CD4-positive, alpha-beta T cell treated with Interleukin-6 at 100 ng/mL for 8 hours (primary cell): Measurements from ENCODE around the gene UMAD1.

Experiments
- DNase-seq: peaks from one replicate; pipeline ENCODE4 v3.0.0-alpha.2; 2020; ENCODE audit warnings: mixed read lengths, low spot score

The UMAD1 gene

DNA sequence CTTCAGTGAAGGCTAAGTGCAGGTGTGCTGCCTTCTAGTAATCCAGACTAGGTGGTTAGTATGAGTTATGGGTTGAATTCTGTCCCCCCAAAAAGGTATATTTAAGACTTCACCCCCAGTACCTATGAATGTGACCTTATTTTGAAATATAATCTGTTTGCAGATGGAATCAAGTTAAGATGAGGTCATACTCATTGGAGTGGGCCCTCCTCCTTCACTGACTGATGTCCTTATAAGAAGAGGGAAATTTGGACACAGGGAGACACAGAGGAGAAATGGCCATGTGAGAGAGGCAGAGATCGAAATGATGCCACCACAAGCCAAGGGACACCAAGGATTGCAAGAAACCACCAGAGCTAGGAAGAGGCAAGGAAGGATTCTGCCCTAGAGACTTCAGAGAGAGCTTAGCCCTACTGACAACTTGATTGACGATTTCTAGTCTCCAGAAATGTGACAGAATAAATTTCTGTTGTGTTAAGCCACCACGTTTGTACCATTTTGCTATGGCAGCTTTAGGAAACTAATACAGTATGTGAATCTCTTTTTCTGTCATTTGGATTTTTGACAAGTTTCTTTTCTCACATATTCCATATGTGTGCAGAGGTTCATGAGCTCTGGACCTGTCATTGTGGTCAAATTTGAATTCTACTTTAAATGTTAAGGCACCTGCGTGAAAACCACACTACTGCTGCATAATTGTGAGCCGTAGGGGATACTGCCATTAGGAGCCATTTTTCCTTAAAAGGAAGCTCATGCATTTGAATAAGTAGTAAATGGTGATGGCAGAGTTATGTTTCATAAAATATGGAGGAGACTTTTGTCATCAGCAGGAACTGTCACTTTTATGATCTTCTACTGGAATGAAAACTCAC is 80.4 kb downstream of the UMAD1 start:
- DNase-seq = no peak

DNA sequence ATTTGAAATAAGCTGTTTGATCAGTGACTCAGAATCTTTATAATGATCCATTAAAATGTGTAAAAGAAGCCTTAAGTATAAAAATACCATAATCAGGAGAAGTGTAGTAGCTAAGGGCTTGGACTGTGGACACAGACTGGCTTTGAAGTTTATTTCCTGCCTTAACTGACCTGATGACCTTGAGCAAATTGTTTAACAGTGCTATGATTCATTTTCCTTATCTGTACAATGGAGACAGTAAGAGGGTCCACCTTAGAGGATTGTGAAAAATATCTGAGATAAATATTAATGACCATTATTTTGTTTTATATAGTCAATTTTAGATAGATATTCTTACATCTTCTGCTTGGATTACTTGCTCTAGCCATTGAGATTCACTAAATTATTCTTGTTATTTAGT is 91.2 kb downstream of the UMAD1 start:
- no peak for DNase-seq

DNA sequence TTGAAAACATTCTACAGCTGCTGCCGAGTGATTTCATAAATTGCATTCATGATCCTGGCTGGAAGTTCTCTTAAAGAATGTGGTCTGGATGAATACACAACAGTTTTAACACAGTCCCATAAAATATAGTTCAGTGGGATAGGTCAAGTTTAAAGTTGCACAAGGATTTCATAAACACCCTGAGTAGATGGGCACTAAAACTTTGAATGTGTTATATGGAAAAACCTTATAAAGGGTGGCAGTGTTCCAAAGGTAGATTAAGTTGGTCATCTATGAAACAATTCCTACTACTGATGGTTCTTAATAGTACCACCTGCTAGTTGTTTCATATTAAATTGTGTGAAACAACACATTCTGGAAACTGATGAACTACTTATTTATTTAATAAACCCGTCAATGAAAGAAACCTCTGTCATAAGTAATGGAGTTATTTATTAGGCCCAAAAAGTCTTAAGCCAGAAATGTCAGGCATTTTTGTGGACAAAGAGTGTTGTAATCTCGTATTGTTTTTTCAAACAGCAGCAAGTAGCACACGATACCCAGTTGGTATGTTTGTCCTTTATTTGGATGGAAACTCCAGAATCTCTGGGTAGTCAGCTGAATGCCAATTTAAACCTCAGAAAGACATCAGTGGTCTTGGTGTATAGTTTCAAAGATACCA is 92.2 kb downstream of the UMAD1 start:
- DNase-seq = no peak

DNA sequence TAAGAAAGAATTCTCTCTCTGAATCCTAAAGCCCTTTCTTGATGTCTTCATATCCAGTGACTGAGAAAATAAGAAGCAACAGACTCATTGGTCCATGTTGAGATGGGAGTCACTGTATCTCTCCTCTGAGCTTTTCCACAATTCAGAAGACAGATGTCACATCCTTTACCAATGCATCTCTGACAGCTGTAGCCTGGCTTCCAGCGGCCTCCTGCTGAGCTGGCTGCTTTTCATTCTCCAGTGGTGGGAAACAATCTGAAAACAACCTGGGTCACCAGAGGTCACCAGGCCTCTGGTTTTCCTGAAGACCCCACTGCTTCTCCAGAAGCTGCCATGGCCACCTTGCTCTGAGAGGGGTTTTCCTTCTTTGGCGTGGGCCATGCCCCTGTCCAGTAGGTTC is 96.1 kb downstream of the UMAD1 start:
- DNase-seq = no peak

DNA sequence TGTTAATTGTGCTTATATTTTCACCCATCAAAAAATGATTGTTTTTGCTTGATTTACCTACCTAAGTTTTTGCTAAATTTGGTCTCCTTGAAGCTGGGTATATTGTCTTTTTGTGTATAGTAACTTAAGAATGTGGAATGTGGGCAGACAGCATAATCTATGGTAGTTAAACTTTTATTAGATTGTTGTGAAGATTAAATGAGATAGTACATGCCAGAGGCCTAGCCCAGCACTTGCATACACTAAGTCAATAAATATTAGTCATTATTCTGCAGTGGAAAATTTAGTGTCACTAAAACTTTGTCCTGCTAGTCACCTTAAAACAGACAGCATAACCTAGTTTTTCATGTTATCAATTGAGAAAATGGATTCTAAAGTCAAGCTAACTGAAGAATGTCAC is 97.1 kb downstream of the UMAD1 start:
- no peak for DNase-seq

DNA sequence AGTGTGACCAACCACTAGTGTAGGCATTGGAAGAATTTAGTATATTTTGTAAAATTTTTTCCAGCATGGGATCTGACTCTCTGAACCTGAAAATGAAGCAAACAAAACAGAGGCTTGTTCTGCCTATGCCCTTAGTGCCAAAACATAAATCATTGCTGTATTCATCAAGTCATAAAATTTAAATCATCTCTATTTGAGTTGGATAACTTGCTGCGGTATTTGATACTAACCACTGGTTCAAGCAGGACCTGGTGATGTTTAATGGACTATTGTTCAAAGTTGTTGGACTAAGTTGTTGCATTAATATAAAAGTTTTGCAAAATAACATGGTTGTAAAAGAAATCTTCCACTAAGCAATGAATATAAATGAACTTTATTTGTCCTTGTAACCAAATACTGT is 97.6 kb downstream of the UMAD1 start:
- DNase-seq = no peak

DNA sequence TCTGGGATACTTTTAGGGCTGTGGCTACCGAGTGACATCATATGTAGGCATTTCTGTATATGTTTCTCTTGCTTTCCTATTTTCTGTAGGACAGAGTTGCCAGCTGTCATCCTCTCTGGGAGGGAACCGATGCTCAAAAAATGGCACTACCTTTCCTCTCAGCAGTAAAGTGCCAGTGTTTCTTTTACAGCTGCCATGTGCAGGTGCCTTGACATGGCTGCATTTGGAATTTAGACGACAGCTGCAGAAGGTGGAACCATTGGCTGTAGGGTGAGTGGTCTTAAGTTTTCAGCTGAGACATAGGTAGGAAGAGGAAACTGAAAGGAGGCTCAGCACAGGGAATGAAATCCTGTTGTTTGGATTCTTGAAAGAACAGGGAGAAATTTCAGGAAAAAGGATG is 98.1 kb downstream of the UMAD1 start:
- DNase-seq = no peak

DNA sequence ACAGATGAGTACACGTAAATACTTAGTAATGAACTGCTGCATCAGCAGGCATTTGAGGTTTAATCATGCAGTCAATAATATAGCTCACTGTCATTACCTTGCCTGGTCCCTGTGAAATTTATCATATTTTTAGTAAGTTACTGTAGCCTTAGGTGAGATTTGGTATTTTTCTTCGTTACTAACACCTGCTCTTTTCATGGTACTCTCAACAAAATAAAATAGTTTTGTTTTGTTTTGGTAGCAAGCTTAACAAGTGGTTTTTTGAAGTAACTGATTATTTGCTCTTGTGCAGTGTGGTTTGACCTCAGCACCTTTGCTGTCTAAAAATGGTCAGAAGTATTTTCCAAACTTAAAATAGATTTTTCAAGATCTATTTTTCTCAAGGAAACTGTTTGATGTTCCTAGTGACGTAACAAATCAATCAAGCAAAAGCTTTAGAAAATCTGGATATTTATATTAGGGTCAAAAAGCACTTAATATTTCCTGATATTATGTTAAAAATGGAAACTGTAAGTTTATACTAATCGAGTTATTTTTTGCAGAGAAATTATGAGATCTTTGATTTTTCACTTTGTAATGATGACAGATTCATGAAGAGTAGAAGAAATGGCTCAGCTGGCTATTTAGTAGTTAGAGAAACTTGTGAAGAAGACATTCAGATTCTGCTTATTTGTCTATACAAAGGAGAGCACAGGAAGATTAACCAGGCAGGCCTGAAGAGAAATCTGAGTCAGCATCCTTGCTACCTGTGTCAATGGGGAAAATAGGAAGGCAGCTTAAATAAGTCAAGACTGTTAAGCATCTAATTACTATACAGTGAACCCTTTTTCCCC is 98.9 kb downstream of the UMAD1 start:
- DNase-seq = no peak

DNA sequence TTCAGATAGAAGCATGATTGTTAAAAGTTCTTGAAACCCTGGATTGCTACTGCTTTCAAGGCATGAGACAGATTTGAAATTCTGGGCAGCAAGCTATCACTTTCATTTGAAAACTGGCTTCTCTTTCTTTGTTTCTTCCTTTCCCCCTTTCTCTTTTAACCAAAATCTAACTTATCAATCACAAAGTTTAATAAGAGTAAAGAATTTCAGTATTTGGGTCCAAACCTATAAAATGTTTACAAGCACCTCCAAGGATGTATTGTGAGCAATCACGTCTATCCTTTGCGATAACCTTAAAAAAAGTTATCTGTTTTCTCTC is 99.4 kb downstream of the UMAD1 start:
- DNase-seq = no peak

DNA sequence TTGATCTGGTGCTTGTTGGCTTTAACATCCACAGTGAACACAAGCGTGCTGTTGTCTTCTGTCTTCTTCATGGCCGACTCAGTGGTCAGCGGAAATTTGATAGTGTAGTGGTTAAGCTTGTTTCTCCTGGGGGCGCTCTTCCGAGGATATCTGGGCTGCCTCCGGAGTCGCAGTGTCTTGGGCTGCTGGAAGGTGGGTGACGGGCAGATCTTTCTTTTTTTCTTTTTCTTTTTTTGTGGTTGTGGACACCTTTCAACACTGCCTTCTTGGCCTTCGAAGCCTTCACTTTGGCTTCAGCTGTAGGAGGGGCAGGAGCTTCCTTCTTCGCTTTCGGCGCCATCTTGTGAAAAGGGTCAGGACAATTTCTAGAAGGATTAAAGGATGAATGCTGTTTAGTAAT is 101.7 kb downstream of the UMAD1 start:
- DNase-seq = no peak

DNA sequence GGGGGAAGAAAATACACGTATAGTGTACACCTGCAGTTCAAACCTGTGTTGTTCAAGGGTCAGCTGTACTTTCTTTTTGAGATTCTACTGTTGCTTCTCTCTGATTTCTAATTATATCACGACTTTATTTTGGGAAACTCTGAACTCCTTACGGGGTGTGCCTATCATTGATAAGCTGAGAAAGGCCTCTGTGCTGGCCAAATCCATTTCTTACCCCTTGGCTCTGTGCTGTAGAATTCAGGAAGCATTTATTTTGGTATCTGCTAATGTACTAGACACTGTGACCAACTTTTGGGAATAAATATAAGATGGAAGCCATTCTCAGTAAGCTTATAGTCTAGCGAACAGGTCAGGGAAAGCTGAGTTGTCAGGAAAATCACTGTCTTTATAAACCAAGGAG is 104.7 kb downstream of the UMAD1 start:
- no peak for DNase-seq

DNA sequence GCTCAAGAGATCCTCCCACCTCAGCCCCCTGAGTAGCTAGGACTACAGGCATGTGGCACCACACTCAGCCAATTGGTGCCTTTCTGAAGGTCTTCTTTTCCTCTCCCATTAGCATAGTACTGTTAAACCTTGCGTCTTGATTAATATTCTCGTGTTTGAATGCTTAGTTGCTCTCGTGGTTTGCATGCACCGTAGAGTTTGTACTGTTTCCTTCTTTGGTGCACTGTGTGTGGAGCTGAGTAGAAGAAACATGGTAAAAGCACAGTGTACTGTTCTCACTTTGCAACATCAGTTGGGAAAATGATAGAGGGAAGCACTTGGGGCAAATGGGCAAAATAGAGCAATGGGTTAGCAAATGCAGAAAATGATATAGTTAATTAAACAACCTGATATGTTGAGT is 105.4 kb downstream of the UMAD1 start:
- no peak for DNase-seq

DNA sequence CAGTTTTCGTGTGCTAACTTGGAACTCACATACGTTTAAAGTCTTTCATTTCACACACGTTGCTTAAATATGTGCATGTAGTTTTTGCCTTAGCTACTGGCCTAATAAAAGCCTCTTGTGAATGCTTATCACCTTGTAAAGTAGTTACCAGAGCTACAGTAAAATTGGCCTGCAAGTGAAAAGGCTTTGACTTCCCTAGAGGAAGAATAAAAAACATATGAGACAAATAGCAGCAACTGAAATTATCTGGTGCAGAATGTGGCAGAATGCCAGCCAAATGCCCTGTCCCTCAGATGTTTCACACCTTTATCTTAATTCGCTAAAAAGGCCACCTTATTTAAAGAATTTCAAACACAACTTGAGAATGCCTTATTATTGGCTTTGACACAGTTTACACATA is 105.9 kb downstream of the UMAD1 start:
- DNase-seq = no peak

DNA sequence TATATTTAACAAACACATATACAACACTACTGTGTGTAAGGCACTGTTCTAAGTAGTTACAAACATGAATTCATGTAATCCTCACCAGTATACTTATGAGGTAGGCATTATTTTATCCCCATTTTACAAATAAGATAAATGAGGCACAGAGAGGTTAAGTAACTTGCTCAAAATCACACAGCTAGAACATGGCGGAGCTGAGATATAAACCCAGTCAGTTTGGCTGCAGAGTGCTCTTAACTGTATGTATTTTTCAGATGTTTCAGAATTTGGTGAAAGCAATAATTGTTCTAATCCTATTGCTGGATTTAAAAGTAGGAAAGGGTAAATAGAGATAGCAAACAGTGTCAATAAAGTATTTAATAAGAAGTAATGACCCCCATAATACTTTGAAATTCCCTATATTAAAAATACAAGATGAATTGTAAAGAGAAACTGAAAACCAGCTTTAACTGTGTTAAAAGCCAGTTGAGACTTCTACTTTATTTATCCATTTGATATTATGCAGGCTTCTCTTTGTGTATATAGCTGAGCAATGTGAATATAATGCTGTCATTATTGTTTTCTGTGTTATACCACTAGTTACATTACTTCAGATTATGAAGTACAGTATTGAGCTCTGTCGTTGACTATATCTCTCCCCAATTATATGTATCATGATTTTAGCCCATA is 110.2 kb downstream of the UMAD1 start:
- DNase-seq = no peak

DNA sequence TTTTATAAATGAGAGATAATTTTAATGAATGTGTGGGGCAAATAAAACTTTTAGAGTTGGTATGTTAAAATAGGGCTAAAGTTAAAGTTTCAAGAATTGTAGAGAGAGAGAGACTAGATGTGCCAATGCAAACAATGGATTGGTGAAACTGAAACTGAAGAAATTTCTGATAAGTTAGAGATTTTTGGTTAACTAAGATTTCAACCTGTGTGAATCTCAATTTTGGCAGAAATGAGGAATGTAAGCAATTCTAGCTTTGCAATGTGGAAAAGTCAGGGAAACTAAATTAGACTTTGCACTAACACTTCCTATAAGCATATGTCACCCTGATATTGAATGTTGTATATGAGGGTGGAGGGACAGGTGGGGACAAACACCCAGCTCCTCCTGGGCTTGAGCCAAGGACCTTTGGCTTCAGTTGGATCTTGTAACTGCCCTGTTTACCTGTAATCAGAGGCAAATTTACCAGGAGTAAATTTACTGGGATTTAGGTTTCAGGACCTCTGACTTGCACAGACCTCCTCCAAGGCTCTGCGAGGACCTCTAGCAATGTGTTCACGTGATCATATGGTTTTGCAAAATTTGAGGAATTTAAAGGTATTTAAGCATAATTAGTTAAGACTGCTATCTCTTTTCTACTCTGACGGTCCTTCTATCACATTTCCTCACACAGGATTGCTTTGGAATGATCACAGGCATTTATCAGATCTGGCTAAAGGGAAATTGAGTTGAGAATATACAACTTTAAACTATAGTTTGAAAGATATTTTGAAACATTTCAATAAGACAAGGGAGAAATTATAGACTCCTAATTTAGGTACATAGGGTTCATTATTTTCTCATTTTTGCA is 110.9 kb downstream of the UMAD1 start:
- no peak for DNase-seq

DNA sequence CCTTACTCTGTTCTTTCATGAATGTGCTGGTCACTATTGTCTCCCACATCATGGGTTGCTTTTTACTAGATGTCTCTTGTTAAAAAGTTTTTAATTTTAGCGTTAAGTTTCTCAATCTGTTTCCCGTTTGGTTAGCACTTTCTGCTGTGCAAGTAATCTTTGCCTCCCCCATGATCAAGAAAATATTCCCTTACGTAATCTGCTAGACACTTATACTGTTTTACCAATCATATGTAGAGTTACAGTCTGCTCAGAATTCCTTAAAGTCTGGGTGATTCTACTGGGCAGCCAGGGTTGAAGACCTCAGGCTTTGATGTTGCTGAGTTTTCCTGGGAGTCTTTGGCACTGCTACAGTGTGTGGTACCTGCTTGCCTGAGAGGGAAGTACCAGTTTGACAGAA is 116.0 kb downstream of the UMAD1 start:
- no peak for DNase-seq

DNA sequence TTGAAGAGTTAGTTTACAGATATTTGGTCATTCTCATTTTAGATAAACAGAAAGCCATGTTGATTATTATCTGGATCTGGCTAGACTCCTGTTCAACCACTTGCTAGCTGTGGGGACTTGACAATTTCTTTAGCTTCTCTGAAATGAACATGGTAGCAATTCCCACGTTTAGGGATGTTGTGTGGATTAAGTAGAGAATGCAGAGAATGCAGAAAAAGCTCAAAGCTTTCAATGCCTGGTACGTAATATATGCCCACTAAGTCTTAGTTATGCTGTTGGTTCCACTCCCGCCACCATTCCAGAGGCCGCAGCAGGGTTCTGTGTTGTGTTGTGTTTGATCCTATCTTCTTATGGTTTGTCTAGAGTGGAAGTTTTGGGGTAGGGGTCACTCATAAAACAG is 117.0 kb downstream of the UMAD1 start:
- DNase-seq = no peak

DNA sequence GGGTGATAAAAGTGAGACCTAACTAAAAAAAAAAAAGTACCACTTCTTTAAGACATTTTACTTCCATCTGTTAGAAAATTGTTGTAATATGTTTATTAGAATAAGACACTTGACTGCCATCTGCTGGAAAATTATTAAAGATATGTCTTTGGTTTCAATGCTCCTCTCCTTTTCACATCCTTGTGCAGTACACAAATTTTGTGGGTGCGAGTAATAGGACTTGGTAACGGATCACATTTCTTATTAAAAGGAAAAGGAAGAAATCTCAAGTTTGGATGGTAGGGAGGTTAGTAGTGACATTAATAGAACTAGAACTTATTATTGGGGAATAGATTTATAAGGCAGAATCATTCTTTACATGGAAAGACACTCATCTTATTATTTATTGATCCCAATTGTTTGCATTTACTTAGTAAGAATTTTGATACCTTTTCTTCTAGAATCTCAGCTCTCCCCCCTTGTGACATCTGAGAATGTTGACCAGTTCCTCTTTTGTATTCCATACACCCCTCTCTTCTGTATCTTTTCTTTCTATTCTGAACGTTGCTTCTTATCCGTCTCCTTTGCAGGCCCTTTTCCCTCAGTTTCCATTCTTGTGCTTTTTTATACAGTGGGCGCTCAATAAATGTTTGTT is 120.9 kb downstream of the UMAD1 start:
- DNase-seq = peak; percentile 30

DNA sequence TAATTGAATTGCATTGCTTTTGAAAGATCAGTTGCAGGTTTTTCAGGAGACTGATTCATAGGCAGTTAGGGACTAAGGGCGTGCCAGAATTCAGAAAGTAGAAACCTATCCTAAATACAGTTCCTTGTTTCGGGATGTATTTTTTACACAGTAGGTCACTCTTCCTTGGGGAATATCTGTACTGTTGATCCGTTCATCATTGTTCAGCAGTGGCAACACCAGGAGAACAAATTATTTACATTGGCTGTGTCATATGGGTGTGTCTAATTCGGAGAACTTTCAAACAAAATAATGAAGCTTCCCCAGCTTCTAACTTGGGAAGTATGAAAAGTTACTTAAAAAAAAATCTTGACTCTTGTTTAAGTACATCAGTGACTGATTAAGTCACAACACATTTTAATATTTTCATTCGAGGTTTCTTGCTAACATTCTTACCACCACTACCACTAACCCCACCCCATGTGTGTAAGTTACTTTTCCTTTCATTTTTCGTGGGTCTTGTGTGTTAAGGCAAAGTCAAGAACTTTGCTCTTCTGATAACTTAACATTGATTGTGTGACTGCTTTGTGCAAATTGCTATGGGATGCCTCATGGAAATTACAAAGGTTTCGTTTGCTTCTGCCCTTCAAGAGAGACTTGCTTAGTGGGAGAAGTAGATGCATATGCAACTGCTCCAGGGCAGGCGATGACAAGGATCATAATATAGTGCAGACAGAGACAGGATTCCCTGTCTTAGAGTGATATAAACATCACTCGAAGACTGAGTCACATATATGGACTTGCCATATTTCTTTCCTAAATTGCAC is 121.6 kb downstream of the UMAD1 start:
- peak; percentile 52 for DNase-seq
